Activated T-cell treated with anti-CD3 and anti-CD28 coated beads, Interleukin-2, amount 50 U/mL, for 1 hour (primary cell): Measurements from ENCODE around the gene TRAIP.
A peak's percentile ranks its signal among the peaks of the same experiment; 100 is the strongest.
"Not testable (repeated sequence)": the region's sequence is repeated elsewhere in the genome, so short reads cannot be mapped to it uniquely, and the experiment has no call there.

Source experiments
- DNase-seq: peaks from one replicate; pipeline ENCODE4 v3.0.0-alpha.2; 2020

TRAIP gene

GRCh38 chr3:49856181-49857005, at the start of gene TRAIP:
Gene TRAIP, minus strand, starts transcription at chr3:49856564. Its CDS starts 111 bp downstream, at chr3:49856453.
- DNase-seq, result peak; percentile 96

- DNase-seq, result not testable (repeated sequence)
Observed at GRCh38 chr3:49904448-49904847, 48.1 kb upstream of the TRAIP start.

GRCh38 chr3:49903451-49904424, 47.4 kb upstream of the TRAIP start, which contains the start of gene MST1R:
Gene MST1R, minus strand, starts transcription at chr3:49903873. Its CDS starts 264 bp downstream, at chr3:49903609.
- peak; percentile 86 for DNase-seq

GRCh38 chr3:49902511-49903345, 46.4 kb upstream of the TRAIP start:
- no peak for DNase-seq

- DNase-seq, result no peak
Observed at GRCh38 chr3:49901366-49902339, 45.3 kb upstream of the TRAIP start.

GRCh38 chr3:49900491-49901153, 44.3 kb upstream of the TRAIP start:
- no peak for DNase-seq

GRCh38 chr3:49899815-49900214, 43.5 kb upstream of the TRAIP start:
- DNase-seq, result no peak

- DNase-seq, result no peak
Observed at GRCh38 chr3:49898991-49899390, 42.6 kb upstream of the TRAIP start.

- DNase-seq, result no peak
Observed at GRCh38 chr3:49896345-49896744, 40.0 kb upstream of the TRAIP start.

- DNase-seq, result no peak
Observed at GRCh38 chr3:49895791-49896190, 39.4 kb upstream of the TRAIP start.

- no peak for DNase-seq
Observed at GRCh38 chr3:49889296-49889695, 32.9 kb upstream of the TRAIP start.

GRCh38 chr3:49886922-49887265, 30.5 kb upstream of the TRAIP start:
- no peak for DNase-seq

- no peak for DNase-seq
Observed at GRCh38 chr3:49883998-49884397, 27.6 kb upstream of the TRAIP start.

GRCh38 chr3:49882166-49882565, 25.8 kb upstream of the TRAIP start:
- no peak for DNase-seq

GRCh38 chr3:49880581-49881315, 24.4 kb upstream of the TRAIP start:
- DNase-seq, result no peak

- DNase-seq, result no peak
Observed at GRCh38 chr3:49879721-49880120, 23.4 kb upstream of the TRAIP start.

- no peak for DNase-seq
Observed at GRCh38 chr3:49878686-49879085, 22.3 kb upstream of the TRAIP start.

GRCh38 chr3:49877716-49878115, 21.4 kb upstream of the TRAIP start:
- no peak for DNase-seq

- no peak for DNase-seq
Observed at GRCh38 chr3:49876567-49876966, 20.2 kb upstream of the TRAIP start.

GRCh38 chr3:49873623-49874022, 17.3 kb upstream of the TRAIP start:
- DNase-seq, result no peak
